GM23338 (cell line): Measurements from ENCODE around the gene KCTD1. TPM values are rescaled to one million over a fixed set of nuclear protein-coding genes. Genes with fewer than 3 reads are reported as not detected.

Experiments
- ATAC-seq: fragments of 200-7000 bp; cut with Tn5 transposase; 3 replicates; pipeline ENCODE4 v1.9.1; 2020
- DNase-seq: peaks from one replicate; pipeline ENCODE4 v3.0.0-alpha.2; 2015; ENCODE audit warnings: low spot score
- H2AFZ ChIP-seq: fragments of 200-600 bp; sonication (generic); 2 replicates; pipeline ENCODE4 v1.8.0; 2016; ENCODE audit warnings: antibody characterized with exemption, mild to moderate bottlenecking, moderate library complexity
- H3F3A ChIP-seq: fragments of 200-600 bp; sonication (generic); replicated peaks from 2 replicates; pipeline ENCODE4 v1.8.0; 2017; ENCODE audit warnings: antibody characterized with exemption, mixed run types, low read depth
- H3K27ac ChIP-seq: fragments of 200-600 bp; sonication (generic); 2 replicates; pipeline ENCODE4 v1.6.1; 2016; ENCODE audit warnings: low read depth
- H3K27me3 ChIP-seq: fragments of 200-600 bp; sonication (generic); 2 replicates; pipeline ENCODE4 v1.8.0; 2016; ENCODE audit warnings: mild to moderate bottlenecking, mixed run types, moderate library complexity; ENCODE audit not compliant: insufficient read depth
- H3K36me3 ChIP-seq: fragments of 200-600 bp; sonication (generic); 2 replicates; pipeline ENCODE4 v1.8.0; 2016; ENCODE audit warnings: mild to moderate bottlenecking; ENCODE audit not compliant: insufficient read depth
- H3K4me1 ChIP-seq: fragments of 200-600 bp; sonication (generic); 2 replicates; pipeline ENCODE4 v1.8.0; 2016; ENCODE audit warnings: mild to moderate bottlenecking, moderate library complexity; ENCODE audit not compliant: insufficient read depth
- H3K4me2 ChIP-seq: fragments of 200-600 bp; sonication (generic); 2 replicates; pipeline ENCODE4 v1.7.1; 2017; ENCODE audit warnings: mixed run types
- H3K4me3 ChIP-seq: fragments of 200-600 bp; sonication (generic); 2 replicates; pipeline ENCODE4 v1.6.1; 2016; ENCODE audit warnings: mixed run types
- H3K79me2 ChIP-seq: fragments of 200-600 bp; sonication (generic); replicated peaks from 2 replicates; pipeline ENCODE4 v1.8.0; 2017; ENCODE audit warnings: mild to moderate bottlenecking; ENCODE audit not compliant: insufficient read depth
- H3K9me2 ChIP-seq: fragments of 200-600 bp; sonication (generic); 2 replicates; pipeline ENCODE4 v1.8.0; 2017; ENCODE audit not compliant: insufficient read depth
- H4K20me1 ChIP-seq: fragments of 200-600 bp; sonication (generic); replicated peaks from 2 replicates; pipeline ENCODE4 v1.8.0; 2017; ENCODE audit warnings: mild to moderate bottlenecking; ENCODE audit not compliant: insufficient read depth
- H3K27ac Mint-ChIP-seq: 2 replicates; pipeline ENCODE4 v1.8.0; 2020; ENCODE audit warnings: inconsistent platforms, mild to moderate bottlenecking, moderate library complexity, mixed read lengths
- H3K27me3 Mint-ChIP-seq: 3 replicates; pipeline ENCODE4 v1.8.0; 2022; ENCODE audit warnings: low read depth, mild to moderate bottlenecking, moderate library complexity, mixed read lengths, inconsistent platforms; ENCODE audit not compliant: insufficient read depth, poor library complexity
- H3K36me3 Mint-ChIP-seq: 3 replicates; pipeline ENCODE4 v1.8.0; 2021; ENCODE audit warnings: low read depth, mild to moderate bottlenecking, inconsistent platforms, moderate library complexity, mixed read lengths
- H3K4me1 Mint-ChIP-seq: 3 replicates; pipeline ENCODE4 v1.8.0; 2020; ENCODE audit warnings: mild to moderate bottlenecking, inconsistent platforms, mixed read lengths
- H3K4me3 Mint-ChIP-seq: 3 replicates; pipeline ENCODE4 v1.8.0; 2021; ENCODE audit warnings: moderate library complexity, mild to moderate bottlenecking, inconsistent platforms, mixed read lengths
- H3K9me3 Mint-ChIP-seq: 3 replicates; pipeline ENCODE4 v1.8.0; 2020; ENCODE audit warnings: moderate library complexity, mild to moderate bottlenecking, inconsistent platforms, mixed read lengths
- CREB1 ChIP-seq: fragments of 250-450 bp; sonication (Bioruptor Pico); IDR thresholded peaks from 2 replicates; pipeline ENCODE4 v1.5.0; 2020; ENCODE audit warnings: low read depth, mild to moderate bottlenecking, moderate library complexity
- NANOG ChIP-seq: IDR thresholded peaks from 2 replicates; pipeline ENCODE4 v1.6.1; 2016; ENCODE audit warnings: antibody characterized with exemption, borderline replicate concordance
- STAT1 ChIP-seq: IDR thresholded peaks from one replicate; pipeline ENCODE4 v1.6.1; 2016; ENCODE audit warnings: antibody characterized with exemption; ENCODE audit not compliant: unreplicated experiment
- ZNF462 ChIP-seq: fragments of 250-450 bp; sonication (Bioruptor Pico); IDR thresholded peaks from 2 replicates; pipeline ENCODE4 v1.5.0; 2020; ENCODE audit warnings: mild to moderate bottlenecking, moderate library complexity
- polyA plus RNA-seq: library from polyadenylated mRNA; unstranded; fragments of >200 nt; fragmentation: Nextera tagmentation; extraction: Ambion mirVana; gene quantifications from 2 replicates; pipeline ENCODE4 v1.2.1, GENCODE V29; 2016
- total RNA-seq: library from RNA; depleted of rRNA; stranded (reverse); fragments of >200 nt; shearing (Covaris generic); gene quantifications from 2 replicates; pipeline ENCODE4 v1.2.3, GENCODE V29; 2014
- TF ChIP-seq, protein P1 (sequence below): IDR thresholded peaks from 2 replicates; pipeline ENCODE4 v1.6.1; 2016; ENCODE audit warnings: antibody characterized with exemption
- TF ChIP-seq, protein P2 (sequence below): IDR thresholded peaks from one replicate; pipeline ENCODE4 v1.6.1; 2018; ENCODE audit warnings: antibody characterized with exemption; ENCODE audit not compliant: unreplicated experiment

Gene KCTD1
- total and polyA plus RNA-seq, 2 experiments from 2014 or later: 7.1 to 20.5 TPM

DNA sequence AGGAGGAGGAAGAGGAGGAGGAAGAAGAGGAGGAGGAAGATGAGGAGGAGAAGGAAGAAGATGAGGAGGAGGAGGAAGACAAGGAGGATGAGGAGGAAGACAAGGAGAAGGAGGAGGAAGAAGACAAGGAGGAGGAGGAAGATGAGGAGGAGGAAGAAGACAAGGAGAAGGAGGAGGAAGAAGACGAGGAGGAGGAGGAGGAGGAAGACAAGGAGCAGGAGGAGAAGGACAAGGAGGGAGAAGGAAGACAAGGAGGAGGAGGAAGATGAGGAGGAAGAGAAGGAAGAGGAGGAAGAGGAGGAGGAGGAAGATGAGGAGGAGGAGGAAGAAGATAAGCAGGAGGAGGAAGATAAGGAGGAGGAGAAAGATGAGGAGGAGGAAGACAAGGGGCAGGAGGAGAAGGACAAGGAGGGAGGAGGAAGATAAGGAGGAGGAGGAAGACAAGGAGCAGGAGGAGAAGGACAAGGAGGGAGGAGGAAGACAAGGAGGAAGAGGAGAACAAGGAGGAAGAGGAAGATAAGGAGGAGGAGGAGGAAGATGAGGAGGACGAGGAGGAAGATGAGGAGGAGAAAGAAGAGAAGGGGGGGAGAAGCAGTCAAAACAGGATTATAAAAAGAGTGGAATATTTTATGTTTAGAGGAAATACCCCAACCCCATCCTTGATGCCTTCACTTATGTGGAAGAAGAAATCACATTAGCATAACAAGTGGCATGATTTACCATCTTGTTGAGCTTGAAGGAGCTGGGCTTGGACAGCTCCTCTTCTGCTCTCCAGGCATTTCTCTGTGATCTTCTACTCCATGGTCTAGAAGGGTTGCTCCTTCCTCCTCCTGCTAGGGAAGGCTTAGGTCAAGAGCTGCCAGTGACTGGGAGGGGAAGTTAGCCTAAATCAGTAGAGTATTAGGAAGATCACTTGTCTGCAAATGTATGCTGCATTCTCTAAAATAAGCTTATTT is 45.3 kb upstream of the KCTD1 start:
- Mint-ChIP-seq H3K27ac (no peak overlapping the region), H3K27me3 (peaks cover 2% of the 10 kb centered on the region), H3K9me3 (no peaks in the 10 kb centered on the region), H3K4me1 (peaks cover 2% of the 10 kb centered on the region; the same call in 2 of the 3 replicates), H3K4me3 (no peak overlapping the region), H3K36me3 (no peaks in the 10 kb centered on the region)
- TF ChIP-seq CREB1 (CRISPR knock-in tag) (no peak), NANOG (no peak), STAT1 (no peak), ZNF462 (CRISPR knock-in tag) (0 out of 2 replicates have a peak, but pooled peaks have one; percentile 29)
- TF ChIP-seq, protein P1, sequence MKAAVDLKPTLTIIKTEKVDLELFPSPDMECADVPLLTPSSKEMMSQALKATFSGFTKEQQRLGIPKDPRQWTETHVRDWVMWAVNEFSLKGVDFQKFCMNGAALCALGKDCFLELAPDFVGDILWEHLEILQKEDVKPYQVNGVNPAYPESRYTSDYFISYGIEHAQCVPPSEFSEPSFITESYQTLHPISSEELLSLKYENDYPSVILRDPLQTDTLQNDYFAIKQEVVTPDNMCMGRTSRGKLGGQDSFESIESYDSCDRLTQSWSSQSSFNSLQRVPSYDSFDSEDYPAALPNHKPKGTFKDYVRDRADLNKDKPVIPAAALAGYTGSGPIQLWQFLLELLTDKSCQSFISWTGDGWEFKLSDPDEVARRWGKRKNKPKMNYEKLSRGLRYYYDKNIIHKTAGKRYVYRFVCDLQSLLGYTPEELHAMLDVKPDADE: no peak
- TF ChIP-seq, protein P2, sequence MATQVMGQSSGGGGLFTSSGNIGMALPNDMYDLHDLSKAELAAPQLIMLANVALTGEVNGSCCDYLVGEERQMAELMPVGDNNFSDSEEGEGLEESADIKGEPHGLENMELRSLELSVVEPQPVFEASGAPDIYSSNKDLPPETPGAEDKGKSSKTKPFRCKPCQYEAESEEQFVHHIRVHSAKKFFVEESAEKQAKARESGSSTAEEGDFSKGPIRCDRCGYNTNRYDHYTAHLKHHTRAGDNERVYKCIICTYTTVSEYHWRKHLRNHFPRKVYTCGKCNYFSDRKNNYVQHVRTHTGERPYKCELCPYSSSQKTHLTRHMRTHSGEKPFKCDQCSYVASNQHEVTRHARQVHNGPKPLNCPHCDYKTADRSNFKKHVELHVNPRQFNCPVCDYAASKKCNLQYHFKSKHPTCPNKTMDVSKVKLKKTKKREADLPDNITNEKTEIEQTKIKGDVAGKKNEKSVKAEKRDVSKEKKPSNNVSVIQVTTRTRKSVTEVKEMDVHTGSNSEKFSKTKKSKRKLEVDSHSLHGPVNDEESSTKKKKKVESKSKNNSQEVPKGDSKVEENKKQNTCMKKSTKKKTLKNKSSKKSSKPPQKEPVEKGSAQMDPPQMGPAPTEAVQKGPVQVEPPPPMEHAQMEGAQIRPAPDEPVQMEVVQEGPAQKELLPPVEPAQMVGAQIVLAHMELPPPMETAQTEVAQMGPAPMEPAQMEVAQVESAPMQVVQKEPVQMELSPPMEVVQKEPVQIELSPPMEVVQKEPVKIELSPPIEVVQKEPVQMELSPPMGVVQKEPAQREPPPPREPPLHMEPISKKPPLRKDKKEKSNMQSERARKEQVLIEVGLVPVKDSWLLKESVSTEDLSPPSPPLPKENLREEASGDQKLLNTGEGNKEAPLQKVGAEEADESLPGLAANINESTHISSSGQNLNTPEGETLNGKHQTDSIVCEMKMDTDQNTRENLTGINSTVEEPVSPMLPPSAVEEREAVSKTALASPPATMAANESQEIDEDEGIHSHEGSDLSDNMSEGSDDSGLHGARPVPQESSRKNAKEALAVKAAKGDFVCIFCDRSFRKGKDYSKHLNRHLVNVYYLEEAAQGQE: no peak
- no peaks in the 10 kb centered on the region for H3K36me3 ChIP-seq
- no peak overlapping the region for H3K4me3 ChIP-seq
- H3F3A ChIP-seq: no peaks in the 10 kb centered on the region
- H3K27ac ChIP-seq: no peak overlapping the region
- DNase-seq (no peak), ATAC-seq (no peak)
- H3K9me2 ChIP-seq: peaks cover 4% of the 10 kb centered on the region; the same call in 1 of the 2 replicates
- H3K27me3 ChIP-seq: no peaks in the 10 kb centered on the region
- no peaks in the 10 kb centered on the region for H3K4me1 ChIP-seq
- H3K4me2 ChIP-seq: no peak overlapping the region
- no peak overlapping the region for H2AFZ ChIP-seq
- H3K79me2 ChIP-seq: no peaks in the 10 kb centered on the region
- H4K20me1 ChIP-seq: no peaks in the 10 kb centered on the region
